GM12878 (cell line): ENCODE measurements around the gene CHRM2. TPM values are rescaled to one million over a fixed set of nuclear protein-coding genes. Genes with fewer than 3 reads are reported as not detected.

ENCODE experiments used
- ATAC-seq: fragments of 200-7000 bp; cut with Tn5 transposase; 3 replicates; pipeline ENCODE4 v1.9.1; 2020; ENCODE audit warnings: mild to moderate bottlenecking, moderate library complexity
- BruUV-seq: library from RNA; stranded (reverse); fragments of 400-500 nt; replicated peaks from 2 replicates; lab custom pipeline; 2021; lab: Mats Ljungman, UMichigan
- CTCF ChIA-PET: fragments of 300-600 bp; sonication (Branson Sonifier 250); formaldehyde crosslinking; extraction: SDS; loops from one replicate; lab custom pipeline; 2021; ENCODE audit warnings: inconsistent platforms; lab: Yijun Ruan, JAX
- POLR2A ChIA-PET: fragments of 350-600 bp; formaldehyde crosslinking; extraction: SDS; loops from one replicate; lab custom pipeline; 2021; ENCODE audit warnings: inconsistent platforms; lab: Charles Lee
- RAD21 ChIA-PET: fragments of 300-600 bp; sonication (Branson Sonifier 250); formaldehyde crosslinking; loops from one replicate; lab custom pipeline; 2023; ENCODE audit warnings: antibody characterized with exemption; ENCODE audit not compliant: unreplicated experiment; lab: Charles Lee
- SMC1A ChIA-PET: fragments of 300-600 bp; sonication (Branson Sonifier 250); formaldehyde crosslinking; loops from one replicate; lab custom pipeline; 2023; ENCODE audit not compliant: unreplicated experiment, uncharacterized antibody; lab: Charles Lee
- DNase-seq: peaks from one replicate; pipeline ENCODE4 v3.0.0-alpha.2; 2011; ENCODE audit warnings: low read depth, low spot score
- FAIRE-seq: peaks from 3 replicates; lab custom pipeline; 2011; peaks lifted over from hg19 to GRCh38; lab: Jason Lieb, UNC
- H2AFZ ChIP-seq: 2 replicates; pipeline ENCODE4 v1.6.0; 2011; ENCODE audit warnings: low read depth, low read length, control low read depth; ENCODE audit not compliant: control insufficient read depth
- H3K27ac ChIP-seq: 2 replicates; pipeline ENCODE4 v1.5.1; 2011; ENCODE audit warnings: control low read depth; ENCODE audit not compliant: control insufficient read depth, insufficient read depth
- H3K27me3 ChIP-seq, 2 experiments: replicated peaks in 1 of 2; 2 replicates each; pipeline versions ENCODE4 v1.6.0 to v1.6.1; 2011; ENCODE audit warnings: low read length in 1 of 2; ENCODE audit not compliant: control insufficient read depth in 2 of 2, insufficient read depth in 2 of 2
- H3K36me3 ChIP-seq, 2 experiments: 2 replicates each; pipeline ENCODE4 v1.5.1; 2011; ENCODE audit warnings: low read length in 1 of 2; ENCODE audit not compliant: control insufficient read depth in 2 of 2, insufficient read depth in 2 of 2
- H3K4me1 ChIP-seq: 2 replicates; pipeline ENCODE4 v1.6.1; 2011; ENCODE audit warnings: mild to moderate bottlenecking, low read length, moderate library complexity, mixed read lengths; ENCODE audit not compliant: control insufficient read depth, insufficient read depth
- H3K4me2 ChIP-seq: 2 replicates; pipeline ENCODE4 v1.6.0; 2011; ENCODE audit warnings: control low read depth; ENCODE audit not compliant: control insufficient read depth, insufficient read depth
- H3K4me3 ChIP-seq: fragments of 200-600 bp; sonication (generic); 2 replicates; pipeline ENCODE4 v1.5.1; 2016
- H3K79me2 ChIP-seq: 2 replicates; pipeline ENCODE4 v1.6.0; 2011; ENCODE audit warnings: low read length; ENCODE audit not compliant: control insufficient read depth, insufficient read depth
- H3K9ac ChIP-seq: 2 replicates; pipeline ENCODE4 v1.8.0; 2011; ENCODE audit warnings: low read length, control low read depth, mixed read lengths; ENCODE audit not compliant: control insufficient read depth, insufficient read depth
- H3K9me3 ChIP-seq: replicated peaks from 3 replicates; pipeline ENCODE4 v1.5.1; 2011; ENCODE audit warnings: mild to moderate bottlenecking, low read length; ENCODE audit not compliant: control insufficient read depth, insufficient read depth
- H4K20me1 ChIP-seq: 2 replicates; pipeline ENCODE4 v1.6.0; 2011; ENCODE audit not compliant: control insufficient read depth, insufficient read depth
- CREB1 ChIP-seq: IDR thresholded peaks from 2 replicates; pipeline ENCODE4 v1.6.1; 2012; ENCODE audit warnings: low read depth, mild to moderate bottlenecking, inconsistent platforms
- FOS ChIP-seq: IDR thresholded peaks from 3 replicates; pipeline ENCODE4 v1.6.1; 2011; ENCODE audit warnings: borderline replicate concordance; ENCODE audit not compliant: insufficient read length; ENCODE audit errors: extremely low read depth
- MXI1 ChIP-seq: fragments of 150-350 bp; IDR thresholded peaks from 2 replicates; pipeline ENCODE4 v1.6.1; 2011; ENCODE audit warnings: low read depth, mild to moderate bottlenecking, inconsistent platforms, low read length, improper control_type of control experiment
- MYB ChIP-seq: fragments of 150-350 bp; IDR thresholded peaks from 2 replicates; pipeline ENCODE4 v1.6.1; 2014; ENCODE audit warnings: mild to moderate bottlenecking, low read depth, low read length, borderline replicate concordance
- RB1 ChIP-seq: fragments of 450-650 bp; formaldehyde crosslinking; IDR thresholded peaks from 2 replicates; pipeline ENCODE4 v1.6.1; 2017; ENCODE audit warnings: mild to moderate bottlenecking, borderline replicate concordance
- RELA ChIP-seq: fragments of 450-650 bp; IDR thresholded peaks from 2 replicates; pipeline ENCODE4 v1.8.0; 2014; ENCODE audit warnings: borderline replicate concordance; ENCODE audit not compliant: partially characterized antibody
- SIN3A ChIP-seq: IDR thresholded peaks from 2 replicates; pipeline ENCODE4 v1.6.1; 2012; ENCODE audit warnings: low read depth, low read length, improper control_type of control experiment
- SRF ChIP-seq, 2 experiments: IDR thresholded peaks; 2 replicates each; pipeline ENCODE4 v1.6.1; 2011; ENCODE audit warnings: low read depth in 2 of 2, low read length in 2 of 2, mild to moderate bottlenecking in 1 of 2, moderate library complexity in 1 of 2
- YY1 ChIP-seq: IDR thresholded peaks from 2 replicates; pipeline ENCODE4 v1.6.1; 2011; ENCODE audit warnings: low read depth, mild to moderate bottlenecking, low read length
- in situ Hi-C: fragments of 300-500 bp; cut with MboI; formaldehyde crosslinking; loops from 9 replicates; pipeline ENCODE4 v1.14.3; 2018; ENCODE audit warnings: mixed read lengths
- intact Hi-C: fragments of 100-400 bp; cut with micrococcal nuclease; formaldehyde crosslinking; loops from one replicate; pipeline ENCODE4 v1.14.2; 2022; ENCODE audit not compliant: unreplicated experiment
- polyA plus RNA-seq, 11 experiments: library from polyadenylated mRNA; depleted of rRNA in 4 of 11; unstranded in 6 of 11; stranded (reverse) in 5 of 11; fragments of >200 nt; fragmentation: Nextera tagmentation in 4 of 11; fragmentation: Illumina TruSeq in 1 of 11; extraction: Ambion mirVana in 4 of 11; extraction: Trizol in 1 of 11; gene quantifications; 1 replicate in 1 of 11; 2 replicates in 10 of 11; pipeline versions ENCODE4 v1.2.1 to v1.2.3, GENCODE V29; 2011 to 2016; ENCODE audit warnings: inconsistent platforms in 2 of 11, missing spikeins in 2 of 11, low read depth in 1 of 11
- total RNA-seq, 4 experiments: library from RNA; depleted of rRNA in 3 of 4; stranded (reverse); fragments of >200 nt in 3 of 4; fragmentation: Illumina TruSeq in 1 of 4; extraction: Trizol in 1 of 4; gene quantifications; 2 replicates each; pipeline versions ENCODE4 v1.2.1 to v1.2.3, GENCODE V29; 2013 to 2021
- TF ChIP-seq, protein P1 (sequence below): fragments of 450-650 bp; IDR thresholded peaks from 2 replicates; pipeline ENCODE4 v1.6.1; 2014; ENCODE audit warnings: mild to moderate bottlenecking
- TF ChIP-seq, protein P2 (sequence below): fragments of 450-650 bp; IDR thresholded peaks from 2 replicates; pipeline ENCODE4 v1.6.1; 2016; ENCODE audit warnings: mild to moderate bottlenecking
- TF ChIP-seq, protein P3 (sequence below): IDR thresholded peaks from 2 replicates; pipeline ENCODE4 v1.6.1; 2012; ENCODE audit warnings: low read length, inconsistent platforms
- TF ChIP-seq, protein P4 (sequence below): IDR thresholded peaks from 2 replicates; pipeline ENCODE4 v1.6.1; 2011; ENCODE audit warnings: mild to moderate bottlenecking, low read depth, low read length, moderate library complexity; ENCODE audit not compliant: insufficient replicate concordance
- TF ChIP-seq, protein P5 (sequence below): fragments of 450-650 bp; IDR thresholded peaks from 2 replicates; pipeline ENCODE4 v1.6.1; 2017; ENCODE audit warnings: mild to moderate bottlenecking, moderate library complexity

The CHRM2 gene
- total and polyA plus RNA-seq, 10 of the 15 experiments (the other 5 are each of a cell fraction or from before 2014, with no cell fraction given): 0.05 TPM; not detected in 9

DNA sequence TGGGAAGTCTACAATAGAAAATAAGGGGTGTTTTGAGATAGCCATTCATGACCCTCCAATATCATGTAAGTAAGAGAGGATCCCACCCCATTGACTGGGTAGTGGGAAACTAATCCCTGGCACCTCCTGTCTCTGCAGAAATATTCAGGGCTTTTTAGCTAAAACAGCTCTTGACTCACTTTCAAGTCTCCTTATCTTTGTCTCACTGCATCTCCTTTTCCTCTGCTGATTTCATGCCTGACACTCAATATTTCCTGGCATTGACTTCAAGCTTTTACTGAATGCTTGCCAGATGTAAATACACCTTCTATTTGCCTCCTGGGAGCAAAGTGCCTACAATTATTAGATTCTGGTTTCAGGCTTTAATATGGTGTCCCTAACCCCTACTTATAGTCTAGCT, 57.1 kb downstream of the CHRM2 start:
- H3K27ac ChIP-seq: no peak overlapping the region
- intact Hi-C loops: no loop called here
- FAIRE-seq (no peak), ATAC-seq (no peak), DNase-seq (no peak)
- H3K4me1 ChIP-seq: no peaks in the 10 kb centered on the region
- no peak overlapping the region for H2AFZ ChIP-seq
- H3K79me2 ChIP-seq: no peaks in the 10 kb centered on the region
- no peaks in the 10 kb centered on the region for H3K36me3 ChIP-seq
- no peaks in the 10 kb centered on the region for H3K9me3 ChIP-seq
- in situ Hi-C loops: no loop called here
- POLR2A ChIA-PET: no interaction called here
- no peaks in the 10 kb centered on the region for H3K27me3 ChIP-seq
- SMC1A ChIA-PET: interaction anchor here (0.9 kb wide), 1 partner anchor 313 kb away, joined by 3 read pairs; no protein-coding TSS in a partner anchor
- no peak overlapping the region for H3K9ac ChIP-seq
- no peak overlapping the region for H3K4me2 ChIP-seq
- RAD21 ChIA-PET: no interaction called here
- no peaks in the 10 kb centered on the region for H4K20me1 ChIP-seq
- CTCF ChIA-PET: interaction anchor here (0.8 to 1.3 kb wide), 2 partner anchors 10 to 11 kb away, joined by 3 to 4 read pairs; no protein-coding TSS in a partner anchor
- H3K4me3 ChIP-seq: no peak overlapping the region
- BruUV-seq: no TSS peak
- TF ChIP-seq SRF (IDR thresholded peaks at IDR 0.05; ENCODE audit: low read depth in 2 of 2, low read length in 2 of 2) (no peak), MYB (no peak), SIN3A (no peak), FOS (no peak), RB1 (no peak), RELA (no peak), CREB1 (no peak), YY1 (no peak), MXI1 (no peak)
- TF ChIP-seq, protein P1, sequence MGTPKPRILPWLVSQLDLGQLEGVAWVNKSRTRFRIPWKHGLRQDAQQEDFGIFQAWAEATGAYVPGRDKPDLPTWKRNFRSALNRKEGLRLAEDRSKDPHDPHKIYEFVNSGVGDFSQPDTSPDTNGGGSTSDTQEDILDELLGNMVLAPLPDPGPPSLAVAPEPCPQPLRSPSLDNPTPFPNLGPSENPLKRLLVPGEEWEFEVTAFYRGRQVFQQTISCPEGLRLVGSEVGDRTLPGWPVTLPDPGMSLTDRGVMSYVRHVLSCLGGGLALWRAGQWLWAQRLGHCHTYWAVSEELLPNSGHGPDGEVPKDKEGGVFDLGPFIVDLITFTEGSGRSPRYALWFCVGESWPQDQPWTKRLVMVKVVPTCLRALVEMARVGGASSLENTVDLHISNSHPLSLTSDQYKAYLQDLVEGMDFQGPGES: no peak
- TF ChIP-seq, protein P2, sequence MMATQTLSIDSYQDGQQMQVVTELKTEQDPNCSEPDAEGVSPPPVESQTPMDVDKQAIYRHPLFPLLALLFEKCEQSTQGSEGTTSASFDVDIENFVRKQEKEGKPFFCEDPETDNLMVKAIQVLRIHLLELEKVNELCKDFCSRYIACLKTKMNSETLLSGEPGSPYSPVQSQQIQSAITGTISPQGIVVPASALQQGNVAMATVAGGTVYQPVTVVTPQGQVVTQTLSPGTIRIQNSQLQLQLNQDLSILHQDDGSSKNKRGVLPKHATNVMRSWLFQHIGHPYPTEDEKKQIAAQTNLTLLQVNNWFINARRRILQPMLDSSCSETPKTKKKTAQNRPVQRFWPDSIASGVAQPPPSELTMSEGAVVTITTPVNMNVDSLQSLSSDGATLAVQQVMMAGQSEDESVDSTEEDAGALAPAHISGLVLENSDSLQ: no peak
- TF ChIP-seq, protein P3, sequence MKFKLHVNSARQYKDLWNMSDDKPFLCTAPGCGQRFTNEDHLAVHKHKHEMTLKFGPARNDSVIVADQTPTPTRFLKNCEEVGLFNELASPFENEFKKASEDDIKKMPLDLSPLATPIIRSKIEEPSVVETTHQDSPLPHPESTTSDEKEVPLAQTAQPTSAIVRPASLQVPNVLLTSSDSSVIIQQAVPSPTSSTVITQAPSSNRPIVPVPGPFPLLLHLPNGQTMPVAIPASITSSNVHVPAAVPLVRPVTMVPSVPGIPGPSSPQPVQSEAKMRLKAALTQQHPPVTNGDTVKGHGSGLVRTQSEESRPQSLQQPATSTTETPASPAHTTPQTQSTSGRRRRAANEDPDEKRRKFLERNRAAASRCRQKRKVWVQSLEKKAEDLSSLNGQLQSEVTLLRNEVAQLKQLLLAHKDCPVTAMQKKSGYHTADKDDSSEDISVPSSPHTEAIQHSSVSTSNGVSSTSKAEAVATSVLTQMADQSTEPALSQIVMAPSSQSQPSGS: no peak
- TF ChIP-seq, protein P4, sequence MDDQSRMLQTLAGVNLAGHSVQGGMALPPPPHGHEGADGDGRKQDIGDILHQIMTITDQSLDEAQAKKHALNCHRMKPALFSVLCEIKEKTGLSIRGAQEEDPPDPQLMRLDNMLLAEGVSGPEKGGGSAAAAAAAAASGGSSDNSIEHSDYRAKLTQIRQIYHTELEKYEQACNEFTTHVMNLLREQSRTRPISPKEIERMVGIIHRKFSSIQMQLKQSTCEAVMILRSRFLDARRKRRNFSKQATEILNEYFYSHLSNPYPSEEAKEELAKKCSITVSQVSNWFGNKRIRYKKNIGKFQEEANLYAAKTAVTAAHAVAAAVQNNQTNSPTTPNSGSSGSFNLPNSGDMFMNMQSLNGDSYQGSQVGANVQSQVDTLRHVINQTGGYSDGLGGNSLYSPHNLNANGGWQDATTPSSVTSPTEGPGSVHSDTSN: no peak
- TF ChIP-seq, protein P5, sequence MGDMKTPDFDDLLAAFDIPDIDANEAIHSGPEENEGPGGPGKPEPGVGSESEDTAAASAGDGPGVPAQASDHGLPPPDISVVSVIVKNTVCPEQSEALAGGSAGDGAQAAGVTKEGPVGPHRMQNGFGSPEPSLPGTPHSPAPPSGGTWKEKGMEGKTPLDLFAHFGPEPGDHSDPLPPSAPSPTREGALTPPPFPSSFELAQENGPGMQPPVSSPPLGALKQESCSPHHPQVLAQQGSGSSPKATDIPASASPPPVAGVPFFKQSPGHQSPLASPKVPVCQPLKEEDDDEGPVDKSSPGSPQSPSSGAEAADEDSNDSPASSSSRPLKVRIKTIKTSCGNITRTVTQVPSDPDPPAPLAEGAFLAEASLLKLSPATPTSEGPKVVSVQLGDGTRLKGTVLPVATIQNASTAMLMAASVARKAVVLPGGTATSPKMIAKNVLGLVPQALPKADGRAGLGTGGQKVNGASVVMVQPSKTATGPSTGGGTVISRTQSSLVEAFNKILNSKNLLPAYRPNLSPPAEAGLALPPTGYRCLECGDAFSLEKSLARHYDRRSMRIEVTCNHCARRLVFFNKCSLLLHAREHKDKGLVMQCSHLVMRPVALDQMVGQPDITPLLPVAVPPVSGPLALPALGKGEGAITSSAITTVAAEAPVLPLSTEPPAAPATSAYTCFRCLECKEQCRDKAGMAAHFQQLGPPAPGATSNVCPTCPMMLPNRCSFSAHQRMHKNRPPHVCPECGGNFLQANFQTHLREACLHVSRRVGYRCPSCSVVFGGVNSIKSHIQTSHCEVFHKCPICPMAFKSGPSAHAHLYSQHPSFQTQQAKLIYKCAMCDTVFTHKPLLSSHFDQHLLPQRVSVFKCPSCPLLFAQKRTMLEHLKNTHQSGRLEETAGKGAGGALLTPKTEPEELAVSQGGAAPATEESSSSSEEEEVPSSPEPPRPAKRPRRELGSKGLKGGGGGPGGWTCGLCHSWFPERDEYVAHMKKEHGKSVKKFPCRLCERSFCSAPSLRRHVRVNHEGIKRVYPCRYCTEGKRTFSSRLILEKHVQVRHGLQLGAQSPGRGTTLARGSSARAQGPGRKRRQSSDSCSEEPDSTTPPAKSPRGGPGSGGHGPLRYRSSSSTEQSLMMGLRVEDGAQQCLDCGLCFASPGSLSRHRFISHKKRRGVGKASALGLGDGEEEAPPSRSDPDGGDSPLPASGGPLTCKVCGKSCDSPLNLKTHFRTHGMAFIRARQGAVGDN: no peak
